A673 (cell line): ENCODE measurements around the gene TMEM30A. TPM values are rescaled to one million over a fixed set of nuclear protein-coding genes. Genes with fewer than 3 reads are reported as not detected.

ENCODE experiments used
- BruUV-seq: library from RNA; stranded (reverse); fragments of 400-500 nt; replicated peaks from 2 replicates; lab custom pipeline; 2021; lab: Mats Ljungman, UMichigan
- CTCF ChIA-PET: fragments of 300-600 bp; sonication (Branson Sonifier 250); formaldehyde crosslinking; loops from one replicate; lab custom pipeline; 2022; ENCODE audit warnings: antibody characterized with exemption; lab: Charles Lee
- POLR2A ChIA-PET: fragments of 300-600 bp; sonication (Branson Sonifier 250); formaldehyde crosslinking; loops from one replicate; lab custom pipeline; 2022; ENCODE audit warnings: antibody characterized with exemption; ENCODE audit not compliant: low non-redundant PET; lab: Charles Lee
- DNase-seq: peaks from one replicate; pipeline ENCODE4 v3.0.0-alpha.2; 2015; ENCODE audit warnings: low spot score
- H3K27ac ChIP-seq: fragments of 200-600 bp; sonication (generic); 2 replicates; pipeline ENCODE4 v1.5.1; 2016; ENCODE audit warnings: mixed run types, low read depth, mild to moderate bottlenecking, mixed read lengths, antibody characterized with exemption, low read length; ENCODE audit not compliant: poor library complexity, severe bottlenecking
- H3K27me3 ChIP-seq: fragments of 200-600 bp; sonication (generic); replicated peaks from 2 replicates; pipeline ENCODE4 v1.6.1; 2017; ENCODE audit warnings: mixed run types, low read depth, mild to moderate bottlenecking, mixed read lengths, antibody characterized with exemption, low read length; ENCODE audit not compliant: insufficient read depth, poor library complexity
- H3K36me3 ChIP-seq: fragments of 200-600 bp; sonication (generic); 2 replicates; pipeline ENCODE4 v1.6.1; 2016; ENCODE audit warnings: mixed run types, mild to moderate bottlenecking, mixed read lengths, antibody characterized with exemption, low read length; ENCODE audit not compliant: insufficient read depth, poor library complexity, severe bottlenecking
- H3K4me1 ChIP-seq: fragments of 200-600 bp; sonication (generic); 2 replicates; pipeline ENCODE4 v1.6.1; 2017; ENCODE audit warnings: mixed run types, mild to moderate bottlenecking, mixed read lengths, antibody characterized with exemption, low read length; ENCODE audit not compliant: insufficient read depth, poor library complexity, severe bottlenecking
- H3K4me3 ChIP-seq: fragments of 200-600 bp; sonication (generic); 2 replicates; pipeline ENCODE4 v1.5.1; 2016; ENCODE audit warnings: low read depth, mixed run types, mild to moderate bottlenecking, mixed read lengths, low read length; ENCODE audit not compliant: poor library complexity, severe bottlenecking
- H3K9me3 ChIP-seq: fragments of 200-600 bp; sonication (generic); 2 replicates; pipeline ENCODE4 v1.6.1; 2016; ENCODE audit warnings: mixed run types, low read depth, mild to moderate bottlenecking, mixed read lengths, antibody characterized with exemption, low read length; ENCODE audit not compliant: poor library complexity, severe bottlenecking
- EZH2 ChIP-seq: fragments of 200-600 bp; sonication (generic); IDR thresholded peaks from 2 replicates; pipeline ENCODE4 v1.6.1; 2017; ENCODE audit warnings: borderline replicate concordance, low read depth, mild to moderate bottlenecking, mixed read lengths, antibody characterized with exemption, low read length; ENCODE audit not compliant: poor library complexity, severe bottlenecking
- intact Hi-C: fragments of 100-400 bp; cut with micrococcal nuclease; formaldehyde crosslinking; loops from one replicate; pipeline ENCODE4 v1.10.0; 2022; ENCODE audit not compliant: unreplicated experiment
- total RNA-seq: library from RNA; stranded (reverse); gene quantifications from 2 replicates; pipeline ENCODE4 v1.2.3, GENCODE V29; 2021
- TF ChIP-seq, protein P1 (sequence below): fragments of 300-800, 200-600 bp; sonication (generic); conservative IDR thresholded peaks from 2 replicates; pipeline ENCODE4 v1.5.1; 2017; ENCODE audit warnings: low read depth, mild to moderate bottlenecking, antibody characterized with exemption, low read length, moderate library complexity, mixed read lengths

TMEM30A gene
- total RNA-seq, 1 experiment from 2014 or later, result 63.9 TPM

DNA sequence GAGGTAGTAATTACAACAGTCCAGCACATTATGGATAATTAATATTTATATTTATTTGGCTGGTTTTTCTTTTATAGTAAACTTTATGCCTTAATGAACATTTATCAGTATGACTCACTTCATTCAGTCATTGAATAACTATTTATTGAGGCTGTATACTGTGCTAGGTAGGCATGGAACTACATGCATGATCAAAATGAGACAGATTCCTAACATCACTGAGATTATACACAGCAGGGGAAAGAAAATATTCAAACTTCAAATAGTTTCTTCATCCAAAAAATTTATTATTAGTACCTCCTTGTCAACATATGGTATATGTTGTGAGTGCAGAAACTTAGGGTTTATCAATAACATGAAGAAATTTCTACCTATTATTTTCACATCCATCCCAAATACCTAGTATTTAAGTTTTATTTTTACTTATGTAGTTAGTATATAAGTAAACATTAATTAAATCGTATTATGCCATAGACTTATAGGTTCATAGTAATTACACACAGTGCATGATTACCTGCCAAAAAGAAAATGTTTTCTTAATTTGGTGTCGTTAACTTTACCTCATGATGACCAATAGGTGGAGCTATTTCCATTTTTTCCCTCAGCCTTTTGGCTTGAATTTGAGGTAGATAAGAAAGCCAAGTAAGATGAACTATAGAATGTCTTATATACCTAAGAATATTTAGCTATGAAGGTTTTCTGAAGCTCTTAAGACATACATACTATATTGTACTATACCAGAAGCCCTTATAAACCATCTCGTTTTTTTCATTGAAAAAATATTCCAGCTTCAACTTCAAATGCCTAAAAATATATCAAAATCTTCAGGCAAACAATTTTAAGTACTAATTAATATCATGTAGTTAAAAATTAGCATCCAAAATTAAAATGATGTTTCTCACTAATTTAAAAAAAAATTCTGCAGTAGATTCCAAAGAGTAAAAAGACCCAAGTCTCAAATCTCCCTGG, 12.5 kb upstream of the TMEM30A start:
- intact Hi-C loops, result loop anchor here (1.0 kb wide), 1 partner anchor 229 kb away; no protein-coding TSS in a partner anchor
- CTCF ChIA-PET, result interaction anchor here (0.6 to 0.9 kb wide), 3 partner anchors 17 to 227 kb away, joined by 3 to 5 read pairs (median 4); no protein-coding TSS in a partner anchor
- TF ChIP-seq, protein P1, sequence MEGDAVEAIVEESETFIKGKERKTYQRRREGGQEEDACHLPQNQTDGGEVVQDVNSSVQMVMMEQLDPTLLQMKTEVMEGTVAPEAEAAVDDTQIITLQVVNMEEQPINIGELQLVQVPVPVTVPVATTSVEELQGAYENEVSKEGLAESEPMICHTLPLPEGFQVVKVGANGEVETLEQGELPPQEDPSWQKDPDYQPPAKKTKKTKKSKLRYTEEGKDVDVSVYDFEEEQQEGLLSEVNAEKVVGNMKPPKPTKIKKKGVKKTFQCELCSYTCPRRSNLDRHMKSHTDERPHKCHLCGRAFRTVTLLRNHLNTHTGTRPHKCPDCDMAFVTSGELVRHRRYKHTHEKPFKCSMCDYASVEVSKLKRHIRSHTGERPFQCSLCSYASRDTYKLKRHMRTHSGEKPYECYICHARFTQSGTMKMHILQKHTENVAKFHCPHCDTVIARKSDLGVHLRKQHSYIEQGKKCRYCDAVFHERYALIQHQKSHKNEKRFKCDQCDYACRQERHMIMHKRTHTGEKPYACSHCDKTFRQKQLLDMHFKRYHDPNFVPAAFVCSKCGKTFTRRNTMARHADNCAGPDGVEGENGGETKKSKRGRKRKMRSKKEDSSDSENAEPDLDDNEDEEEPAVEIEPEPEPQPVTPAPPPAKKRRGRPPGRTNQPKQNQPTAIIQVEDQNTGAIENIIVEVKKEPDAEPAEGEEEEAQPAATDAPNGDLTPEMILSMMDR, result peak; percentile 78
- no peak for TF ChIP-seq EZH2
- no peaks in the 10 kb centered on the region for H3K27me3 ChIP-seq
- no peak overlapping the region for H3K4me3 ChIP-seq
- H3K4me1 ChIP-seq, result peaks cover 4% of the 10 kb centered on the region
- no peak overlapping the region for H3K27ac ChIP-seq
- H3K36me3 ChIP-seq, result no peaks in the 10 kb centered on the region
- POLR2A ChIA-PET, result no interaction called here
- DNase-seq, result peak; percentile 77
- no peaks in the 10 kb centered on the region for H3K9me3 ChIP-seq
- BruUV-seq, result no TSS peak

DNA sequence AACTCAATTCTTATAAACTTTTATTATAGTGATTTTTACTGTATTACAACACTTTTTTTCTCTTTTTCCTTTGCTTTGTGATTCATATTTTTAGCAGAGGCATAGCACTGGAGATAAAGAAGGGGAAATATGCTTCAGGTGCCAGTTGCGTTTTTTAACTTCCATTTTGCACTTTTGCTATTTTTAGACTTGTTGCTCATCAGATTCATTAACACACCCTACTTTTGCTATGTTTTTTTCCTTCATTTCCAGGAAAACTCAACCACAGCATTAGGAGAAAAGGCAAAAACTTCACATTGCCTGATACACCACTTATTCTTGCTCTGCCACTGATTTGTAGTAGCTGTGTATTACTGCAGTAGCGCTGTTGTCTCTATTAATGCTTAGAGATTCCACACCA, 8.0 kb upstream of the TMEM30A start:
- no peaks in the 10 kb centered on the region for H3K36me3 ChIP-seq
- no peaks in the 10 kb centered on the region for H3K4me1 ChIP-seq
- DNase-seq, result no peak
- no peaks in the 10 kb centered on the region for H3K9me3 ChIP-seq
- intact Hi-C loops, result no loop called here
- H3K4me3 ChIP-seq, result no peak overlapping the region
- BruUV-seq, result no TSS peak
- H3K27ac ChIP-seq, result no peak overlapping the region
- CTCF ChIA-PET, result no interaction called here
- H3K27me3 ChIP-seq, result no peaks in the 10 kb centered on the region
- no peak for TF ChIP-seq EZH2
- TF ChIP-seq, protein P1, result no peak
- POLR2A ChIA-PET, result no interaction called here

DNA sequence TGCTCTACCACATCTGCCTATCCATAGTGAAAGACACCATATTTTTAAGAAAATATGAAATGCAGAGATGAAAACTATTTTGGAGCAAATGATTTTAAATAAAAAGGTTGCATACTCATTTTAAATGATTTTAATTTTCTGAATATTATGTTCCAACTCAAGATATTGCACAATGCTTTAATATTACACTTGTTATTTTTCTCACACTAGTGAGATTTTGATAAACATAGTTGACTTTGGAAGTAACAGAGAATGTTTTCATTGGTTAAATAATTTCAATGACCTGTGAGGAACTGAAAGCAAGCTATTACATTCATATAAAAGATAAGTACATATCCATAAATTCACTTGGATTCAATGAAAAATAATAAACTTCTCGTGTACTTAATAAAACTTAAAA, 7.2 kb upstream of the TMEM30A start:
- POLR2A ChIA-PET, result no interaction called here
- Histone ChIP-seq H3K27me3 (no peaks in the 10 kb centered on the region), H3K27ac (no peak overlapping the region), H3K9me3 (no peaks in the 10 kb centered on the region), H3K36me3 (no peaks in the 10 kb centered on the region), H3K4me3 (no peak overlapping the region), H3K4me1 (no peaks in the 10 kb centered on the region)
- CTCF ChIA-PET, result no interaction called here
- DNase-seq, result no peak
- no TSS peak for BruUV-seq
- intact Hi-C loops, result no loop called here
- TF ChIP-seq, protein P1, result no peak
- TF ChIP-seq EZH2, result no peak
